Uterus (tissue), 2 donors: ENCODE results near the gene NUDT13.
"Not testable (repeated sequence)": the region's sequence is repeated elsewhere in the genome, so short reads cannot be mapped to it uniquely, and the experiment has no call there.

Experiments used
- POLR2A ChIP-seq, 2 donors: fragments of 450-650 bp; IDR thresholded peaks; one replicate each; pipeline ENCODE4 v1.6.1; 2016; ENCODE audit warnings: antibody characterized with exemption in 2 of 2, mild to moderate bottlenecking in 1 of 2, moderate library complexity in 1 of 2
- TF ChIP-seq, protein P1 (sequence below), 4 experiments: fragments of 200-600 bp in 2 of 4; fragments of 450-650 bp in 2 of 4; sonication (generic) in 2 of 4; IDR thresholded peaks; one replicate each; pipeline ENCODE4 v1.5.1; 2016 to 2019; ENCODE audit warnings: antibody characterized with exemption in 4 of 4, mild to moderate bottlenecking in 2 of 4, moderate library complexity in 1 of 4

DNA sequence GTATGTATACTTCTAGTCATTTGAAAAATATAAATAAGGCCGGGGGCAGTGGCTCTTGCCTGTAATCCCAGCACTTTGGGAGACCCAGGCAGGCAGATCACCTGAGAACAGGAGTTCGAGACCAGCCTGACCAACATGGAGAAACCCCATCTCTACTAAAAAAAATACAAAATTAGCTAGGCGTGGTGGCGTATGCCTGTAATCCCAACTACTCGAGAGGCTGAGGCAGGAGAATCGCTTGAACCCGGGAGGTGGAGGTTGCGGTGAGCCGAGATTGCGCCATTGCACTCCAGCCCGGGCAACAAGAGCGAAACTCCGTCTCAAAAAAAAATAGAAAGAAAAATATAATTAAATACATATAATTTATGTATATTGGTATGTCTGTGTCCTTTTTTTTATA lies 1.8 kb downstream of the NUDT13 start:
- TF ChIP-seq, protein P1, sequence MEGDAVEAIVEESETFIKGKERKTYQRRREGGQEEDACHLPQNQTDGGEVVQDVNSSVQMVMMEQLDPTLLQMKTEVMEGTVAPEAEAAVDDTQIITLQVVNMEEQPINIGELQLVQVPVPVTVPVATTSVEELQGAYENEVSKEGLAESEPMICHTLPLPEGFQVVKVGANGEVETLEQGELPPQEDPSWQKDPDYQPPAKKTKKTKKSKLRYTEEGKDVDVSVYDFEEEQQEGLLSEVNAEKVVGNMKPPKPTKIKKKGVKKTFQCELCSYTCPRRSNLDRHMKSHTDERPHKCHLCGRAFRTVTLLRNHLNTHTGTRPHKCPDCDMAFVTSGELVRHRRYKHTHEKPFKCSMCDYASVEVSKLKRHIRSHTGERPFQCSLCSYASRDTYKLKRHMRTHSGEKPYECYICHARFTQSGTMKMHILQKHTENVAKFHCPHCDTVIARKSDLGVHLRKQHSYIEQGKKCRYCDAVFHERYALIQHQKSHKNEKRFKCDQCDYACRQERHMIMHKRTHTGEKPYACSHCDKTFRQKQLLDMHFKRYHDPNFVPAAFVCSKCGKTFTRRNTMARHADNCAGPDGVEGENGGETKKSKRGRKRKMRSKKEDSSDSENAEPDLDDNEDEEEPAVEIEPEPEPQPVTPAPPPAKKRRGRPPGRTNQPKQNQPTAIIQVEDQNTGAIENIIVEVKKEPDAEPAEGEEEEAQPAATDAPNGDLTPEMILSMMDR (IDR thresholded peaks at IDR 0.05), result not testable (repeated sequence)
- TF ChIP-seq POLR2A (IDR thresholded peaks at IDR 0.05), result not testable (repeated sequence)
